ENCODE results near the gene ZBTB44.
"Not testable (repeated sequence)": the region's sequence is repeated elsewhere in the genome, so short reads cannot be mapped to it uniquely, and the experiment has no call there.

DNA sequence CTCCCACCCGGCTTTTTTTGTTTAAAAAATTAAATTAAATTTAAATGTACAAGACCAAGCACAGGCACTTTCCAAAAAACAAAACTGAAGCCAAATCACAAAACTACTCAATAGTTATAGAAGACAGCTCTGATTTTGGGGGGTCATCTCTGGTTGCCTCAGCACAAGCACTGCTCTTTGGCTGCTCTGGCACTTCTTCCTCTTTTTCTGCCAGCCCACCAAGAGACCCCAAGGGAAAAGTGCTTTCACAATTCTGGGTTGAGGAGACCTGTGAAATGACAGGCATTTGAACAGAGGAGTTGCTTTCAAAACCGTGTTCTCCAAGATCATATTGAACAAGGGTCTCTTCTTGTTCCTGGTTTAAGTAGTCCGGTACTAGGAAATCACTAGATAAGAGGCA lies 80.8 kb downstream of the ZBTB44 start:
- TF ChIP-seq POLR2AphosphoS5, CTCF, EP300 (IDR thresholded peaks at IDR 0.05): not testable (repeated sequence)
